HG03521 (cell line): Measurements from ENCODE around the gene FGF11.
A peak's percentile ranks its signal among the peaks of the same experiment; 100 is the strongest.
"Not testable (repeated sequence)": the region's sequence is repeated elsewhere in the genome, so short reads cannot be mapped to it uniquely, and the experiment has no call there.

Experiments used
- ATAC-seq: cut with Tn5 transposase; IDR thresholded peaks from one replicate; pipeline ENCODE4 v1.9.1; 2021; ENCODE audit warnings: mild to moderate bottlenecking, moderate library complexity; ENCODE audit not compliant: unreplicated experiment

Gene FGF11

DNA sequence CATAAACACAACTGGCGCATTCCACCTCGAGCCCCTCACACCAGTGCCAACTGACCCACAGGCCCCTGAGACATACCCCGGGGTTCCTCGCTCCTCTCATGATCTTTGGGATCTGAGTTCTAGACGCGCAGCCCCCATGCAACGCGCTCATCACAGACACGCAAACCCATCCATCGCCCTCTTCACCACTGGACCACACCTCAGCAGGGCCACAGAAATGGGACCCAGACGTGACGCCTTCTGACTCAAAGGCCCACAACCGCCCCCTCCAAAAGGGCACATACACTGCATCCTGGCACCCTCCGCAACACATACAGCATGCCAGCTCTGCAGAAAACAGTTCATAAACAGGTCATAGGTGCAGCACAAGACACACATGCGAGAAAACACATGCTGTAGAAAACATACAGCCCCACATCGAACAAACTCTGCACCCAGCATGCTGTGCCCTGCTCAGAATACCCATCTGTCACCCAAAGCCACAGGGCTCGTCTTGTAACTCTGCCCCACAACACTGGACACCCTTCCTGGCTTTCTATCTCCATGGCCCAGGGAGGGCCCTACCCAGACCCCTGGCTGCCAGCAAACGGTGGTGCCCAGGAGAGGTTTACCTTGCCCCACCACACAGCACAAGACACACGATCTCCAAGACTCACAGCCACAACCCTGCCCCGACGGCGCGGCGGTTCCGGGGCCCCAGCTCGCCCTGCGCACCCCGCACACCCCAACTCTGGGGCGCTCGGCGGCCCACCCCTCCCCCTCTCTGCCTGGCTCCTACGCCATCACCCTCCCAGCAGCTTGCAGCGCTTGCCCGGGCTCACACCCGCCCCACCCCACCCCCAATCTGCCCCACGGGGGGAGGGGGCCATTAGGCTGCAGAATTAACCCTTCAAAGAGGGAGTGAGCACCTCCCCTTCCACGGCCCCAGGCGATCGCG, 39.2 kb downstream of the FGF11 start:
- no peak for ATAC-seq

DNA sequence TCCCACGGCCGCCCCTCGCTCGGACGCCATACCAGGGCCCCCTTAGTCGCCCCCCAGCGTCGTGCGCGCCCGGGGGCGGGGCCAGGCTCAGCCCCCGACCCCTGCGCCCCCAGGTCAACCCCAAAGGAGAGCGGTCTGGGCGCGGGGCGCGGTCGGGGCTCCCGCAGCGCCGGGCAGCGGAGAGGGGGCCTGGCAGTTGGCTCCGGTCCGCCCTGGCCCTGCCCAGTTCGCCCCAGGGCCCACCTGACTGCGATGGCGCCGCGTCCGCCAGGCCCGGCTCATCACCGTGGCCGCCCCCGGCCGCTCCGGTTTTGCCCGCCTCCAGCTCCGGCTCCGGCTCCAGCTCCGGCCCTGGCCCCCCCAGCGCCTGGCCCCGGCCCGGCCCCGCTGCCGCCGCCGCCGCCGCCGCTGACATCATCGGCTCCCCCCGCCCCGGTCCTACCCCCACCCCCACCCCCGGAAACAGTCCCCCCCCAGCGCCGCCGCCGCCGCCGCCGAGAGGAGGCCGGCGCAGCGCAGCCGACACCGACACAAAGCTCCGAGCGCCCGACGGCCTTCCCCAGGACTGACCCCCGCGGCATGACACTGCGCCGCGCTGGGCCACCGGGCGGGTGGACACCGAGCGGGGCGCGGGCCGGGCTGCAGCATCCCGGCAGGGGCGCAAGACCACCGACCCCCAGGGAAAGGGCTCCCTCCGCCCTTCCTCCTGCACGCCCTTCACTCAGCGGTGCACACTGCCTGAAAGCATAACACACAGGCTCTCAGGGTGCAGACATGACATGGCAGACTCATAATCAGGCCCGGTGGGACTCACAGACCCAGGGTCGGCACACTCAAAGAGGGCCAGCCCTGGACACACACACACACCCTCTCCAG, 40.1 kb downstream of the FGF11 start, which contains the start of gene ZBTB4:
TSS of gene ZBTB4 (minus strand) at position 419 of the 876 bp plus-strand sequence. CDS start 12,830 bp downstream, outside the sequence.
- no peak for ATAC-seq

DNA sequence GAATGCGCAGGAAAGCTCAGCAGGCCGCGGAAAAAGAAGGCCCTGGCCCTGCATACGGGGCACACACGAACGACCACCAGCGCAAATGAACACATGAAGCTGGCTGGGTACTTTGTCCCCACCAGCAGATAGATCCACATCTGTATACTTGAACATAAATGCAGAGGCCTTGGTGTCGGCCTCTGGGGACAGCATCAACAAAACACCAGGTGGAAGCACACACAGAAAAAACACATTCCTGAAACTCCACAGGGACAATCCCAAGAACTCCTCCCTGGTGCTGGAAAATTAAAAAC, 40.7 kb downstream of the FGF11 start:
- ATAC-seq: no peak

DNA sequence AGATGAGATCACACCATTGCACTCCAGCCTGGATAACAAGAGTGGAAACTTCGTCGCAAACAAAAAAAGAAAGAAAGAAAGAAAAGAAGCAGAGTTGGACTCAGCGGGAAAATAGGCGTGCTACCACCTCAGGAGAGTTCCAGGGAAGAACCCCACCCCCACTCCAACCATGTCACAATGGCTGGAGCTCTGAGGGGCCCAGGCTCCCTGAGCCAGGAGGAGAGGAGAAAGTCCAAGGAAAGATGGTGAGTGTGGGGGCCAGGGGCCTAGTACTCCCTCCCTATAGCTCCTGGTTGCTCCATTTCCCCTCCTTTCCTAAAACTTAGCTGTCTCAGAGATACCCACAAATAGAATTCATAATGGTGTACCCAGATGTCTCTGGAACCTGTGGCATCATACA, 42.0 kb downstream of the FGF11 start, which contains the start of gene SLC35G6:
TSS of gene SLC35G6 (plus strand) at position 172 of the 400 bp plus-strand sequence. CDS start at position 243, 71 bp downstream.
- ATAC-seq: not testable (repeated sequence)

DNA sequence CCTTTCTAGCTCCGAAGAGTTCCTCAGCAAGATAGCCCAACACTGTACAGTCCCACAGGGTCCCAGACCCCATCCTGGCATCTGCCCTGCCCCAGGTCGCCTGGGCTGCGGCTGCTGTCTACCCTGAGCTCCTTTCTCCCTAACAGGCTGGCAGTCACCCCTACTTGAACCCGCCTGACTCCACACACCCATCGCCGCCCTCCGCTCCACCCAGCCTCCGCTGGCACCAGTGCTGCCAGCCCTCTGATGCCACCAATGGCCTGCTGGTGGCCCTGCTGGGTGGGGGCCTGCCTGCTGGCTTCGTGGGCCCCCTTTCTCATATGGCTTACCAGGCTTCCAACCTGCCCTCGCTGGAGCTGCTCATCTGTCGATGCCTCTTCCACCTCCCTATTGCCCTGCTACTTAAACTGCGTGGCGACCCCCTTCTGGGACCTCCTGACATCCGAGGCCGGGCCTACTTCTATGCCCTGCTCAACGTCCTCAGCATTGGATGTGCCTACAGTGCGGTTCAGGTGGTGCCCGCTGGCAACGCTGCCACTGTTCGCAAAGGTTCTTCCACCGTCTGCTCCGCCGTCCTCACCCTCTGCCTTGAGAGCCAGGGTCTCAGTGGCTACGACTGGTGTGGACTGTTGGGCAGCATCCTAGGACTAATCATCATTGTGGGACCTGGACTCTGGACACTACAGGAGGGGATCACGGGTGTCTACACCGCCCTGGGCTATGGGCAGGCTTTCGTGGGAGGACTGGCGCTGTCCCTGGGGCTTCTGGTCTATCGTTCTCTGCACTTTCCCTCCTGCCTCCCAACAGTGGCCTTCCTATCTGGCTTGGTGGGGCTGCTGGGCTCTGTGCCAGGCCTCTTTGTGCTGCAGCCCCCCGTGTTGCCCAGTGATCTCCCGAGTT, 42.8 kb downstream of the FGF11 start:
- ATAC-seq: not testable (repeated sequence)

DNA sequence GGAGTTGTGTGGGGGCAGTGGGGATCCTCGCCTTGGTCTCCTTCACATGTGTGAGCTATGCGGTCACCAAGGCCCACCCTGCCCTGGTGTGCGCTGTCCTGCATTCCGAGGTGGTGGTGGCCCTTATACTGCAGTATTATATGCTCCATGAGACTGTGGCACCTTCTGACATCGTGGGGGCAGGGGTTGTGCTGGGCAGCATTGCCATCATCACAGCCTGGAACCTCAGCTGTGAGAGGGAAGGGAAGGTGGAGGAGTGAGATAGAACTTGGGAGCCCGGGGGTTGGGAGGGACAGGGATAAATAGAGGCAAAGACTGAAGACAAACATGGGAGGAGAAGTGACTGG, 43.4 kb downstream of the FGF11 start:
- ATAC-seq: not testable (repeated sequence)

DNA sequence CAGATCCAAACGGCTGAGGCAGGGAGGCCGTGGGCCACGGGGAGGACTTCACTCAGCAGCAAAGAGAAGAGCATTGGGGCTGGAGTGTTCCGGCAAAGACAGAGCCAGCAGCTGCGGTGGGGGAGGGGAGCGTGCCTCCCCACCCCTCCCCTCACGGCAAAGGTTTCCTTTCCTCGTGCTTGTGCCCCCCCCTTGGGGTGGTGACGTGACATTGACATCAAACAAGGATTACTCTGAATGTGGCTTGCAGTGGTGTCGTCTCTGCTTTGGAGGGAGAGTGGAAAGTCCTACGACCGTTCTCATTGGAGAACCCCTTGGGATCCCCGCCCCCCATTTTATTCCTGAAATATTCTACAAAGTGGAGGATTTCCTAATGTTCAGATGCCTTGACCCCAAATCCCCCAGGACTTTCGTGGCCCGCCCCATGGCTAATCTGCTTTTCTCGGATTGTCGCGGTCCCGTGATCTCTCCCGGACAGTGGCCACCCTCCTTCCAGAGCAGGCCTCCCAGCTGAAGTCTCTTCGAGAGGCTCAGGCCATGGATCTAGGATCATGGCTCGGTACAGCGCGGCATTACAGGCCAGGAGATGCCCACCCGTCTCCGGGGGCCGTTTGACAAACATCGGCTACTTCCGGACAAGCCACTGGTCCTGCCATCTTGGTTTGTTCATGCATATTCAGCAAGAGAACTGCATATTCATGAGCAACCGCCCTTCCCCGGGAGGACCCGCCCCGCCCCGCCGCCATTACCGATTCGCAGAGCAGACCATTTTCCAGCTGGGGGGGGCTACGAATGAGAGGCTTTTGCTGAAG, 44.1 kb downstream of the FGF11 start:
- peak; percentile 28 for ATAC-seq

DNA sequence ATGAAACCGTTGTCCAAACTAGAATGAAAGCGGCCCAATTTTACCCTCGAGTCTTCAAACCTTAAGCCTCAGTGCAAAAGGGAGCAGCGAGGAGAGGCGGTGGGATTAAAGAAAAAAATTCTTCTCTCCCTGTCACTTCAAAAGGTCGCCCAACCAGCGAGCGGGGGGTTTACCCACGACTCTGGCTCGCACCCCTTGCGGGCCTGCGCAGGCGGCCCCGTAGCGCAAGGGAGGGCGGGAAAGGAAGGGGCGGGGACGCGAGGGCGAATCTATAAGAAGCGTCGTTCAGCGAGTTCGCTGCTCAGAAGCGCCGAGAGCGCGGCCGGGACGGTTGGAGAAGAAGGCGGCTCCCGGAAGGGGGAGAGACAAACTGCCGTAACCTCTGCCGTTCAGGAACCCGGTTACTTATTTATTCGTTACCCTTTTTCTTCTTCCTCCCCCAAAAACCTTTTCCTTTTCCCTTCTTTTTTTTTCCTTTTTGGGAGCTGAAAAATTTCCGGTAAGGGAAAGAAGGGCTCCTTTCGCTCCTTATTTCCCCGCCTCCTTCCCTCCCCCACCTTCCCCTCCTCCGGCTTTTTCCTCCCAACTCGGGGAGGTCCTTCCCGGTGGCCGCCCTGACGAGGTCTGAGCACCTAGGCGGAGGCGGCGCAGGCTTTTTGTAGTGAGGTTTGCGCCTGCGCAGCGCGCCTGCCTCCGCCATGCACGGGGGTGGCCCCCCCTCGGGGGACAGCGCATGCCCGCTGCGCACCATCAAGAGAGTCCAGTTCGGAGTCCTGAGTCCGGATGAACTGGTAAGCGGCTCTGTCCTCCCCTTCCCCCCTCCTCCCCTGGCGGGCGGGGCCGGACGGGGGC, 45.0 kb downstream of the FGF11 start, which contains the start of gene POLR2A:
TSS of gene POLR2A (plus strand) at position 300 of the 852 bp plus-strand sequence.
- ATAC-seq: peak; percentile 60

DNA sequence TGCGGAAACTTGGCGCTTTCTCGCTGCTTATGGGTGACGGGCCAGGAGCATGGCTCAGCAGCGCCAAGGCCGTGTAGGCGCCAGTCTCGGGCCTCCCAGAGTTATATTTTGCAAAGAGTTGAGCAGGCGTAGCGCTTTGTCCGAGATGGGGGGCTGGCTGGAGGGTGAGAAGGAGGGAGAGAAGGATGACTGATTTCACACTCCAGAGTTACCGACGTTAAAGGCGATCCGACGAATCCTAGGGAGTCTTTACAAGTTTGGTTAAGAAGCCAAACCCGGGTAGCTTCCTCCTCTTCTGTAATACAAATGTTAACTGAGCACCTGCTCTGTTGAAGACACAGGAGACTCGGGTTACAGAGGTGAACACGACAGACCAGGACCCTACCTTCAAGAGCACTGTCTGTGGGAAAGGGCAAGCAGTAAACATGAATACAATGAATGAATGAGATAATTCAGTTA, 45.6 kb downstream of the FGF11 start:
- ATAC-seq: no peak

DNA sequence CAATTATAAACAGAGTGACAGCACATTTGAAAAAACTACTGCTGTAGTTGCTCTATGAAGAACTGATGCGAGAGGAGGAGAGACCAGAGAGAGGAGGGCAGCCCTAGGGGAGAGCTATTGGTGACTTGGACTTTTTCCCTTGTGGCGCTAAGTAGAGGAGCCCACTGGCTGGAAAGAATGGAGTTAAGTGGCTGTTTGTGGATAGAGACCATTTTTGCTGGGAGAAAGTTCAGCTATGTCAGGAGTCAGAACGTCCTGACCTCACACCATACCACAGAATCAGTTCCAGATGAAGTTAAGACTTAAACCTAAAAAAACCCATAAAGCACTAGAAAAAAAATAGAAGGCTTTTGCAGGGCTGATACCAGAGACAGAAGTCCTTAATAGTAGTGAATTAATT, 46.9 kb downstream of the FGF11 start:
- no peak for ATAC-seq

DNA sequence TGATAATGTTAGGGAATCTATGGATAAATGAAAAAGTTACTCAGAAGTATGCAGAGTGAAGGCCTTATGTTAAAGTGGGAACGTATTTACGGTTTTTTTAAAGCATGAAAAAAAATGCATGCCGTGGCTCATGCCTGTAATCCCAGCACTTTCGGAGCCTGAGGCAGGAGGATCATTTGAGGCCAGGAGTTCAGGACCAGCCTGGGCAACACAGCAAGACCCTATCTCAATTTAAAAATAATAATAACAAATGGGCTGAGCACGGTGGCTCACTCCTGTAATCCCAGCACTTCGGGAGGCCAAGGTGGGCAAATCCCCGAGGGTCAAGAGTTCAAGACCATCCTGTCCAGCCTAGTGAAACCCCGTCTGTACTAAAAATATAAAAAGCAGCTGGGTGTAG, 50.8 kb downstream of the FGF11 start:
- ATAC-seq: no peak

DNA sequence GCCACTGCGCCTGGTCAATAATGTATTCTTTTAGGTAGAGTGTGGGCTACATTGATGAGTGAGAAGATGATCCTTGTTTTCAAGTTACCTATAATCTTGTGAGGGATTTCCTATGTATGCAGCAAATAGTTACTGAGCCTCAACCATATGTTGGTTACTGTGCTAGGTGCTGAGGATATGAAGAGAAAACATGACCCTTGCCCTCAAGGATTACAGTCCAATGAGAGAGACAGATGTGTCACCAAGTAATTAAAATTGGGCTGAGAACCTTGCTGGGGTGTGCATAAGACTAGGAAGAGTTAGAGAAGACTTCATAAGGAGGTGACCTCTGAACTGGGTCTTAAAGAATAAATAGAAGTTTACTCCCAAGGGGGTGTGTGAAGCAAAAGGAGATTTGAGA, 52.3 kb downstream of the FGF11 start:
- no peak for ATAC-seq

DNA sequence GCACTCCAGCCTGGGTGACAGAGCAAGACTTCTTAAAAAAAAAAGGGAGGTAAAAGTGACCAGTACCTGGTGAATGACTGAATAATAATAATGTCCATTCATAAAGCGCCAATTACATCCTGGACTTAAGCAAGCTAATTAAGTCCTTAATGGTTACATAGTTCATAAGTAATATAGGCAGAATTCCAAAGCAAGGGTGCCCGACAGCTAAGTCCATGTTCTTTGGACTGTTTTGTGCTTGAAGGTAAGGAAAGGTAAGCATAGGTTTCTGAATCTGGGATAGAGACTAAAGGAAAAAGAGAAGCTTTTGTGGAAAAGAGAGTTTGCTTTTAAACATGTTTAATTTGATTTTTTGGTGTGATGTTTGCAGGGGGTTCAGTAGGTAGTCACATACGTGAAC, 54.6 kb downstream of the FGF11 start:
- no peak for ATAC-seq
